Measurements from ENCODE around the gene ADGRL3.

ADGRL3 gene
- 0 reads per million in 3 experiments for total RNA-seq

GRCh38 chr4:61200187-61200915, at the start of gene ADGRL3:
Gene ADGRL3, plus strand, starts transcription at chr4:61200326.
- no peak for DNase-seq

GRCh38 chr4:61152433-61152832, 47.7 kb upstream of the ADGRL3 start:
- no peak for DNase-seq

GRCh38 chr4:61160478-61160877, 39.6 kb upstream of the ADGRL3 start:
- no peak for DNase-seq

GRCh38 chr4:61162116-61162515, 38.0 kb upstream of the ADGRL3 start:
- no peak for DNase-seq

GRCh38 chr4:61173799-61174198, 26.3 kb upstream of the ADGRL3 start:
- DNase-seq, result no peak

- no peak for DNase-seq
These were observed 24.6 kb upstream of the ADGRL3 start for GRCh38 chr4:61175495-61175894.

GRCh38 chr4:61177367-61177766, 22.8 kb upstream of the ADGRL3 start:
- no peak for DNase-seq

- no peak for DNase-seq
These were observed 19.7 kb upstream of the ADGRL3 start for GRCh38 chr4:61180405-61180804.

- DNase-seq, result no peak
These were observed 17.2 kb upstream of the ADGRL3 start for GRCh38 chr4:61182915-61183314.

- DNase-seq, result no peak
These were observed 14.8 kb upstream of the ADGRL3 start for GRCh38 chr4:61185288-61185687.

GRCh38 chr4:61192392-61192791, 7.7 kb upstream of the ADGRL3 start:
- no peak for DNase-seq

GRCh38 chr4:61193863-61194262, 6.3 kb upstream of the ADGRL3 start:
- no peak for DNase-seq

- no peak for DNase-seq
These were observed 5.6 kb upstream of the ADGRL3 start for GRCh38 chr4:61194571-61194970.

- no peak for DNase-seq
These were observed 5.0 kb upstream of the ADGRL3 start for GRCh38 chr4:61195101-61195500.

GRCh38 chr4:61198686-61199085, 1.4 kb upstream of the ADGRL3 start:
- DNase-seq, result no peak

- no peak for DNase-seq
These were observed 296 bp upstream of the ADGRL3 start for GRCh38 chr4:61199873-61200186.

- DNase-seq, result no peak
These were observed 895 bp downstream of the ADGRL3 start for GRCh38 chr4:61200916-61201526.

- DNase-seq, result no peak
These were observed 1.4 kb downstream of the ADGRL3 start for GRCh38 chr4:61201561-61201960.

GRCh38 chr4:61201961-61202637, 2.0 kb downstream of the ADGRL3 start:
- DNase-seq, result no peak

- no peak for DNase-seq
These were observed 2.7 kb downstream of the ADGRL3 start for GRCh38 chr4:61202638-61203435.

- no peak for DNase-seq
These were observed 3.3 kb downstream of the ADGRL3 start for GRCh38 chr4:61203436-61203790.

- no peak for DNase-seq
These were observed 4.4 kb downstream of the ADGRL3 start for GRCh38 chr4:61204353-61205060.

- no peak for DNase-seq
These were observed 4.9 kb downstream of the ADGRL3 start for GRCh38 chr4:61205066-61205465.
